K562 (cell line): ENCODE data around the gene TTLL10. TPM values are rescaled to one million over a fixed set of nuclear protein-coding genes. Genes with fewer than 3 reads are reported as not detected.

Experiments
- BMI1 ChIP-seq: fragments of 150-350 bp; IDR thresholded peaks from 2 replicates; pipeline ENCODE4 v1.6.1; 2014; ENCODE audit warnings: low read length
- CHD1 ChIP-seq: fragments of 200-600 bp; sonication (generic); IDR thresholded peaks from one replicate; pipeline ENCODE4 v1.6.1; 2012; ENCODE audit warnings: mild to moderate bottlenecking, moderate library complexity, low read length, inconsistent platforms
- CHD7 ChIP-seq: fragments of 200-600 bp; sonication (generic); IDR thresholded peaks from one replicate; pipeline ENCODE4 v1.6.1; 2012; ENCODE audit warnings: mild to moderate bottlenecking, low read depth, low read length, inconsistent platforms
- GMEB1 ChIP-seq: fragments of 250-450 bp; sonication (Bioruptor Pico); IDR thresholded peaks from 2 replicates; pipeline ENCODE4 v1.4.0; 2020; ENCODE audit warnings: mild to moderate bottlenecking
- HOXB6 ChIP-seq: fragments of 250-450 bp; sonication (Bioruptor Pico); IDR thresholded peaks from 2 replicates; pipeline ENCODE4 v1.5.1; 2022; ENCODE audit warnings: mild to moderate bottlenecking, borderline replicate concordance
- MXI1 ChIP-seq: IDR thresholded peaks from 2 replicates; pipeline ENCODE4 v1.6.1; 2011; ENCODE audit warnings: low read depth, mild to moderate bottlenecking, improper control_type of control experiment, low read length
- PYGO2 ChIP-seq: fragments of 450-650 bp; IDR thresholded peaks from 2 replicates; pipeline ENCODE4 v1.6.1; 2016; ENCODE audit warnings: mild to moderate bottlenecking, missing genetic modification characterization, moderate library complexity, missing compliant biosample characterization
- SNAPC5 ChIP-seq: fragments of 250-450 bp; sonication (Bioruptor Pico); IDR thresholded peaks from 2 replicates; pipeline ENCODE4 v1.8.0; 2021; ENCODE audit warnings: moderate library complexity, mild to moderate bottlenecking, inconsistent platforms
- ZKSCAN1 ChIP-seq: fragments of 150-350 bp; IDR thresholded peaks from 2 replicates; pipeline ENCODE4 v1.6.1; 2016; ENCODE audit warnings: low read depth, low read length
- ZKSCAN8 ChIP-seq: fragments of 200-800 bp; sonication (Bioruptor generic); IDR thresholded peaks from 2 replicates; pipeline ENCODE4 v1.6.1; 2016; ENCODE audit warnings: missing genetic modification characterization, missing compliant biosample characterization
- polyA plus RNA-seq, 8 experiments: library from polyadenylated mRNA; depleted of rRNA in 4 of 8; stranded (reverse) in 5 of 8; unstranded in 3 of 8; fragments of >200 nt; fragmentation: Nextera tagmentation in 2 of 8; fragmentation: Illumina TruSeq in 1 of 8; extraction: Ambion mirVana in 2 of 8; extraction: Trizol in 1 of 8; gene quantifications; 2 replicates each; pipeline versions ENCODE4 v1.2.1 to v1.2.3, GENCODE V29; 2011 to 2014; ENCODE audit warnings: inconsistent platforms in 1 of 8, missing spikeins in 1 of 8
- total RNA-seq, 7 experiments: library from RNA; depleted of rRNA in 6 of 7; stranded (reverse); fragments of >200 nt in 6 of 7; fragmentation: Illumina TruSeq in 2 of 7; extraction: Trizol in 2 of 7; gene quantifications; 2 replicates each; pipeline versions ENCODE4 v1.2.1 to v1.2.3, GENCODE V29; 2011 to 2021; ENCODE audit warnings: low replicate concordance in 1 of 7
- TF ChIP-seq, protein P1 (sequence below): fragments of 450-650 bp; formaldehyde crosslinking; IDR thresholded peaks from 2 replicates; pipeline ENCODE4 v1.4.0; 2020; ENCODE audit warnings: mild to moderate bottlenecking, mixed read lengths

TTLL10 gene
- total and polyA plus RNA-seq, 9 of the 15 experiments (the other 6 are each of a cell fraction or from before 2014, with no cell fraction given): not detected

DNA sequence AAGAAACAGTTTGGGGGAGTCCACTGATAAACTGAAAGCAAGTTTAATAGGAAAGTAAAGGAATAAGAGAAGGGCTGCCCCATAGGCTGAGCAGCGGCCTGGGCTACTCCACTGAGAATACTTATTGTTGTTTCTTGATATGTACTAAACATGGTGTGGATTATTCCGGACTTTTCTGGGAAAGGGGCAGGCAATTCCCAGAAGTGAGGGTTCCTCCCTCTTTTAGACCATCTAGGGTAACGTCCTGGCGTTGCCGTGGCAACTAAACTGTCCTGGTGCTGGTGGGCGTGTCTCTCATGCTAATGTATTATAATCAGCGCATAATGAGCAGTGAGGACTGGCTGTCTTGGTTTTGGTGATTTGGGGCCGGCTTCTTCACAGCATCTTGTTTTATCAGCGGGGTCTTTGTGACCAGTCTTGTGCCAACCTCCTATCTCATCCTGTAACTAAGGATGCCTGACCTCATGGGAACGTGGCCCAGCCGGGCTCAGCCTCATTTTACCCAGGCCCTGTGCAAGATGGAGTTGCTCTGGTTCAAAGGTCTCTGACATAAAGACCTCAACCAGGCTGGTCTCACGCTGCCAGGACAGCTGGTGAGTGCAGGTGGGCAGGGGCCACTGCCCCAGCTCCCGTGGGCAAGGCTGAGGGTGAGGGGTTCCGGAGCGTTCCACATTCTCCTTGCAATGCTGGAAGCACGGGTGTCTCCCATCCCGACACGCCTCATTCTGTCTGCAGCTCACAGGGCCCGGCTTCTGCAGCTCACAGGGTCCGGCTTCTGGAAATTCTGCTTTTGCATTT, 38.1 kb upstream of the TTLL10 start (continued):
- TF ChIP-seq CHD7: no peak
- TF ChIP-seq HOXB6 (CRISPR knock-in tag): no peak
- TF ChIP-seq ZKSCAN1: no peak
- TF ChIP-seq SNAPC5 (CRISPR knock-in tag): no peak
- no peak for TF ChIP-seq GMEB1
- TF ChIP-seq ZKSCAN8 (CRISPR knock-in tag): no peak
- TF ChIP-seq, protein P1, sequence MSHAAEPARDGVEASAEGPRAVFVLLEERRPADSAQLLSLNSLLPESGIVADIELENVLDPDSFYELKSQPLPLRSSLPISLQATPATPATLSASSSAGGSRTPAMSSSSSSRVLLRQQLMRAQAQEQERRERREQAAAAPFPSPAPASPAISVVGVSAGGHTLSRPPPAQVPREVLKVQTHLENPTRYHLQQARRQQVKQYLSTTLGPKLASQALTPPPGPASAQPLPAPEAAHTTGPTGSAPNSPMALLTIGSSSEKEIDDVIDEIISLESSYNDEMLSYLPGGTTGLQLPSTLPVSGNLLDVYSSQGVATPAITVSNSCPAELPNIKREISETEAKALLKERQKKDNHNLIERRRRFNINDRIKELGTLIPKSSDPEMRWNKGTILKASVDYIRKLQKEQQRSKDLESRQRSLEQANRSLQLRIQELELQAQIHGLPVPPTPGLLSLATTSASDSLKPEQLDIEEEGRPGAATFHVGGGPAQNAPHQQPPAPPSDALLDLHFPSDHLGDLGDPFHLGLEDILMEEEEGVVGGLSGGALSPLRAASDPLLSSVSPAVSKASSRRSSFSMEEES (CRISPR knock-in tag): no peak
- no peak for TF ChIP-seq CHD1
- no peak for TF ChIP-seq PYGO2 (tag)
- TF ChIP-seq MXI1: peak; percentile 85
- TF ChIP-seq BMI1: peak; percentile 86
